Ishikawa (cell line): ENCODE data around the gene GCN1.

Experiments used
- CEBPB ChIP-seq: IDR thresholded peaks from 2 replicates; pipeline ENCODE4 v1.6.1; 2012
- CREB1 ChIP-seq: IDR thresholded peaks from 2 replicates; pipeline ENCODE4 v1.6.1; 2012; ENCODE audit warnings: low read depth
- EGR1 ChIP-seq: IDR thresholded peaks from 2 replicates; pipeline ENCODE4 v1.6.1; 2012
- EP300 ChIP-seq: IDR thresholded peaks from 2 replicates; pipeline ENCODE4 v1.6.1; 2012; ENCODE audit warnings: borderline replicate concordance
- FOXM1 ChIP-seq: IDR thresholded peaks from 2 replicates; pipeline ENCODE4 v1.6.1; 2012; ENCODE audit warnings: low read depth, borderline replicate concordance
- MAX ChIP-seq: IDR thresholded peaks from 2 replicates; pipeline ENCODE4 v1.6.1; 2012
- NFIC ChIP-seq: IDR thresholded peaks from 2 replicates; pipeline ENCODE4 v1.6.1; 2012
- REST ChIP-seq: IDR thresholded peaks from 2 replicates; pipeline ENCODE4 v1.6.1; 2012; ENCODE audit warnings: low read depth, mild to moderate bottlenecking
- TAF1 ChIP-seq: IDR thresholded peaks from 2 replicates; pipeline ENCODE4 v1.6.1; 2012; ENCODE audit warnings: low read depth, mild to moderate bottlenecking
- TCF12 ChIP-seq: IDR thresholded peaks from 2 replicates; pipeline ENCODE4 v1.6.1; 2012; ENCODE audit warnings: low read depth
- TEAD4 ChIP-seq: IDR thresholded peaks from 2 replicates; pipeline ENCODE4 v1.6.1; 2012
- YY1 ChIP-seq: IDR thresholded peaks from 2 replicates; pipeline ENCODE4 v1.6.1; 2012; ENCODE audit warnings: low read depth
- ZBTB7A ChIP-seq: IDR thresholded peaks from 2 replicates; pipeline ENCODE4 v1.6.1; 2012; ENCODE audit warnings: low read depth

GRCh38 chr12:120231316-120232011, 36.9 kb upstream of the GCN1 start:
- no peak for TF ChIP-seq EGR1
- TF ChIP-seq CREB1: no peak
- peak; percentile 12; the same call in 1 of the 2 replicates for TF ChIP-seq TAF1
- TF ChIP-seq EP300: peak; percentile 73
- TF ChIP-seq FOXM1: peak; percentile 55; the same call in 1 of the 2 replicates
- peak; percentile 43 for TF ChIP-seq MAX
- TF ChIP-seq TEAD4: peak; percentile 60
- no peak; the same call in 1 of the 2 replicates for TF ChIP-seq ZBTB7A
- peak; percentile 54 for TF ChIP-seq NFIC
- no peak for TF ChIP-seq REST
- TF ChIP-seq TCF12: peak; percentile 63; the same call in 1 of the 2 replicates
- peak; percentile 60; the same call in 1 of the 2 replicates for TF ChIP-seq YY1
- no peak for TF ChIP-seq CEBPB
